Esophagus squamous epithelium (tissue), 4 donors: ENCODE measurements around the gene B4GALNT4.

ENCODE experiments used
- CTCF ChIP-seq, 6 experiments: fragments of 450-650 bp in 4 of 6; fragments of 200-600 bp in 2 of 6; sonication (generic) in 2 of 6; IDR thresholded peaks; one replicate each; pipeline ENCODE4 v1.5.1; 2016 to 2019; ENCODE audit warnings: antibody characterized with exemption in 6 of 6, mild to moderate bottlenecking in 4 of 6, moderate library complexity in 4 of 6
- POLR2A ChIP-seq, 4 donors: fragments of 450-650 bp; IDR thresholded peaks; one replicate each; pipeline ENCODE4 v1.6.1; 2017; ENCODE audit warnings: antibody characterized with exemption in 4 of 4, mild to moderate bottlenecking in 4 of 4, moderate library complexity in 3 of 4

DNA sequence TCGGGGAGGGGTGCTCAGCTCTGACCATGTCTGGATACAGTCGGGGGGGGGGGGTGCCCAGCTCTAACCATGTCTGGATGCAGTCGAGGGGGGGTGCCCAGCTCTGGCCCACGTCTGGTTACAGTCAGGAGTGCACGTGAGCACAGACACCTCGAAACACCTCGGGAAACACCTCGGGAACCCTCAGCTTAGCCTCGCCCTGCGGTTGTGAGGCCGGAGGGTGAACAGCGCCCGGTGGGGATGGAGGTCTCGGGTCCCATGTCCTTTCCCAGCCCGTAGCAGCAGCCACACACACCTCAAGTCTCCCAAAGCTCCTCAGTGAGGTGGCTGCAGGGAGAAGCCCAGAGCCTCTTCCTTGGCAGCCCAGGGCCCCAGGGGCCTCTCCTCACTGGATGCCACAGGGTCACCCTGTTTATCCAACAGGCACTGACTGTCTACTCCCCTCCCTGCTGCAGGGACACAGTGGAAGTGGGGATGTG lies 43.4 kb downstream of the B4GALNT4 start:
- TF ChIP-seq POLR2A (IDR thresholded peaks at IDR 0.05): no peak
- no peak for TF ChIP-seq CTCF (IDR thresholded peaks at IDR 0.05)
